GM19043 (cell line): ENCODE data around the gene SAMSN1.
"Not testable (repeated sequence)": the region's sequence is repeated elsewhere in the genome, so short reads cannot be mapped to it uniquely, and the experiment has no call there.

ENCODE experiments used
- ATAC-seq: cut with Tn5 transposase; IDR thresholded peaks from one replicate; pipeline ENCODE4 v1.9.1; 2021; ENCODE audit warnings: low read depth; ENCODE audit not compliant: unreplicated experiment

Gene SAMSN1

GRCh38 chr21:14533499-14534428, 12.4 kb downstream of the SAMSN1 start:
- peak; percentile 76 for ATAC-seq

DNA sequence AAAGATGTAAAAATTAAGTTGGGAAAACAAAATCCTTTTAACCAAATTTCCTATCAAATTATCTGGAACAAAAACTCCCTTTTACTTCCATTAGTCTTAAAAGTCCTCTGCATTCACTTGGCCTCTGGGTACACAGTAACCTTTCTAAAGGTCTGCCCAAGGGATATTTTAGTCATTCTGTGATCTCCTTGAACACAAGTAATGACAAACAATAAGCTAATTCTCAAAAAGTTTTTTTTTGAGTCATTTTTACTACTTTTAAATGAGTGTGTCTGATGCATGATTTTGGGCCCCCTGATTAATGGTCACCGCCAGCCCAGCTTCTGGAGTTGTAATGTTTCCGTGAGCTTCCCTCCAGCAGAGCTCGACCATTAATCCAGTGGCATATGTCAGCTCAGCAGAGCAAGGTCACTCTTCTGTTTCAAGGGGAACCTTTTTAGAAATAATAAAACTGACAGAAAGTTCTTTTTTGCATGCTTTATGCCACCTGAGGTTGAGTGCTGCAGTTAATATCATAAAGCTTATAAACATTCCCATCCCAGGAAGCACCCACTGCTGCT, 14.3 kb downstream of the SAMSN1 start:
- no peak for ATAC-seq

DNA sequence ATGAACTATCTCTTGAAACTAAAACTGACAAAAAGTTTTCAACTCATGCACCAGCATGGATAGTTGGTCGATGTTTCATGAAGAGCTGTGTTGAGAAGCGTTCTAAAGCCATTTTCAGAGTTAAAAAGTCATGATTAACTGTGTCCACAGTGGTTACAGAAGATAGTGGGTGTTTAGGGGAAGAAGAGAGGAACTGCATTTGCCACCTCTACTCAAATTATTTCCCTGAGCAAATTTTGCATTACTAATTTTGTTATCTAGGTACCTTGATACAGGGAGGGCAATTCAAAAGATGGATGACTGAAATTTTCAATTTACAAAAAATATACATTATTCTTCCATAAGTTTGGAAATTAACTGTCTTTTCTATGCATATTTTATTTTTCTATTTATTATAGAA, 15.5 kb downstream of the SAMSN1 start:
- ATAC-seq, result no peak

DNA sequence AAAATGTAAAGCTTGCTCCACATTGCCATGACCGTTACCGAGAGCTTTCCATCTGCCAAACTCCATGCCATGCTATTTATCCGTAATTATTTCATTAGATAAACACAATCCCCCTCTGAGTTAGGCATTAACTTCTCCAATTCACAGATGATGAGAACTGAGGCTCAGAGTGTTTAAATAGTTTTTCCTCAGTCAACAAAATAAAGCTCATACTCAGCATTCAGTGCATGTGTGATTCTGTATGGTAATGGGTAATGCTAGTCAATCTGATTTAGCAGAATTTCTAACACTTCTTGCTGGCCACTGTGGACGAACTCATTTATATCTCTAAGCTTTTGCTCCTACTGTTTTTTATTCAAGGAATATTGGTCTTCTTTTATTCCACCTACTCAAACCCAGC, 17.3 kb downstream of the SAMSN1 start:
- no peak for ATAC-seq

GRCh38 chr21:14527696-14528652, 18.1 kb downstream of the SAMSN1 start:
- no peak for ATAC-seq

- no peak for ATAC-seq
These were observed 19.0 kb downstream of the SAMSN1 start for GRCh38 chr21:14526836-14527695.

- ATAC-seq, result no peak
These were observed 19.9 kb downstream of the SAMSN1 start for GRCh38 chr21:14526199-14526598.

DNA sequence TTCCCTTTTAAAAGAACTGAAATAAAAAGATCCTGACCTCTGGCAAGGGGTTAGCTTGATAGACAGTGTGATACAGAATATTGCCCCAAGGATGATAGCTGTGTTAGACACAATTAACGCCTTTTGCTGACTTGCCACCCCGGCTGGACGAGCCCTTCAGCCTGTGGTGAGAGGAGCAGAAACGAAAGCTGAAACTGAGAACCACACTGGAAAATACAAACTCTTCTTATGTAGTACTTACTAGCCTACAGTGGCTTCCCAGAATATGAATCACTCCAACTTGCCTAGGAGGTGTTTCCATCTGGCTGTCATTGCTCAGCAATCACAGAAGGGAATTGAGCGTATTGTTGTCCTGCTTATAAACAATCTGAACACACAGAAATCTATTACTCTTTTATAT, 22.9 kb downstream of the SAMSN1 start:
- peak; percentile 82 for ATAC-seq

- no peak for ATAC-seq
These were observed 23.4 kb downstream of the SAMSN1 start for GRCh38 chr21:14522736-14523135.

- ATAC-seq, result no peak
These were observed 25.6 kb downstream of the SAMSN1 start for GRCh38 chr21:14520535-14520934.

DNA sequence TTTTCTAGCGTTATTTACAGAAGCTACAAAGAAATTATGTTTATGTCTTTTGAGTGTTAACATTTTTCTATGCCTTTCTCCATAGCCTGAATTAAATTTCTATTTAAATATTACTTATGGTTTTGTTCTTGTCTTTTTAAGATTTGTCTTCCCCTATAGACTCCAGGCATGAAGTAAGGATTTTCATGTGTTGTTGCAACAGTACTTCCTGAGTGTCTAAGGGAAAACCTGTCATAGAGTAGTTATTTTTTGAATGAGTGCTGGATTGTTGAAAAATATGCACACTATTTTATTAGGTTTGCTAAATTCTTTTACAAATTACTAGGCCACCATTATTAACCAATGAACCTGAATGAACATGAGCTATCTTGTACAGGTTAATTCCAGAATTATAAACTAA, 27.1 kb downstream of the SAMSN1 start:
- no peak for ATAC-seq

GRCh38 chr21:14513804-14514203, 32.3 kb downstream of the SAMSN1 start:
- no peak for ATAC-seq

- not testable (repeated sequence) for ATAC-seq
These were observed 39.2 kb downstream of the SAMSN1 start for GRCh38 chr21:14506859-14507457.

- ATAC-seq, result no peak
These were observed 45.2 kb downstream of the SAMSN1 start for GRCh38 chr21:14500873-14501272.

DNA sequence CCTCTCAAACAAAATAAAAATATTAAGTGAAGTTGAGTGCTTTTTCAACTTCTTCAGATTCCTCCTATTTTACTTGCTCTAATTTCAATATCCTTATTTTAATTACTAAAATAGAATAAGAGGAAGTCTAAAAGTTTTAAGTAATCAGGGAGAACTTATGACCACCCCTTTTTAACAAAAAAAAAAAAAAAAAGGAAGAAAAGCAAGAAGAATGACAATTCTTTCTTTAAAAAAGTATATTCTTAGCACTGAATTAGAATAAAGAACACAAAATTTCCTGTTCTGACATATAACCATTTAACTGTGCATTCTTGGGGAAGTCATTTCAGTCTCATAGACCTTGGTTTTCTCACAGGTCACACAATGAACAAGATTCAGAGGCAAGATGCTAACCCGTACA, 46.8 kb downstream of the SAMSN1 start:
- ATAC-seq, result no peak

- ATAC-seq, result no peak
These were observed 48.3 kb downstream of the SAMSN1 start for GRCh38 chr21:14497825-14498224.

- no peak for ATAC-seq
These were observed 51.0 kb downstream of the SAMSN1 start for GRCh38 chr21:14495075-14495474.

DNA sequence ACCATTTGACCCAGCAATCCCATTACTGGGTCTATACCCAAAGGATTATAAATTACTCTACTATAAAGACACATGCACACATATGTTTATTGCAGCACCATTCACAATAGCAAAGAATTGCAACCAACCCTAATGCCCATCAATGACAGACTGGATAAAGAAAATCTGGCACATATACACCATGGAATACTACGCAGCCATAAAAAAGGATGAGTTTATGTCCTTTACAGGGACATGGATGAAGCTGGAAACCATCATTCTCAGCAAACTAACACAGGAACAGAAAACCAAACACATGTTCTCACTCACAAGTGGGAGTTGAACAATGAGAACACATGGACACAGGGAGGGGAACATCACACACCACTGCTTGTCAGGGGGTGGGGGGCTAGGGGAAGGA, 51.9 kb downstream of the SAMSN1 start:
- ATAC-seq, result not testable (repeated sequence)

- ATAC-seq, result no peak
These were observed 52.4 kb downstream of the SAMSN1 start for GRCh38 chr21:14493731-14494130.

DNA sequence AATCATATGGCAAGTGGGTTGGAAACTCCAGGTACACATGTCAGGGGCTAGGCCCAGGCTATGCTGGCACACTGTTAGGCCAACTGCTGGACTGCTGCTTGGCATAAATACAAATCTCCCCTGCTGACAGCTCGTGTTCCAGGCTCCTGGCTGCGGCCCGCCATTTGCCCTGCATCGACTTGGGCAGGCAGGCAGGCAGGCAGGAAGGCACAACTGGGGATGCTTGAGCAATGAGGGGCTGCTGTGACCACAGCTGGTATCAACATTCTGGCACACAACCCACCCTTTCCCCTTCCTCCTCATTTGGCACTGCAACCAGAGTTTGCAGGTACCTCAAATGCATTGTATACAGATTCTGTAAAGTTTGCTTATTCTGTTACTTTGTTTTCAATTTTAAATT, 53.2 kb downstream of the SAMSN1 start:
- ATAC-seq, result no peak
